HG03175 (cell line): ENCODE data around the gene PBX1.

Experiments
- ATAC-seq: cut with Tn5 transposase; IDR thresholded peaks from one replicate; pipeline ENCODE4 v1.9.1; 2021; ENCODE audit warnings: mild to moderate bottlenecking, moderate library complexity; ENCODE audit not compliant: unreplicated experiment

The PBX1 gene

GRCh38 chr1:164801246-164801731 is 242.3 kb downstream of the PBX1 start:
- no peak for ATAC-seq

- no peak for ATAC-seq
These were observed 243.0 kb downstream of the PBX1 start for GRCh38 chr1:164801791-164802502.

GRCh38 chr1:164802529-164803282 is 243.7 kb downstream of the PBX1 start:
- no peak for ATAC-seq

GRCh38 chr1:164803366-164803765 is 244.4 kb downstream of the PBX1 start:
- ATAC-seq, result no peak

GRCh38 chr1:164804366-164804765 is 245.4 kb downstream of the PBX1 start:
- ATAC-seq, result no peak

- ATAC-seq, result no peak
These were observed 246.4 kb downstream of the PBX1 start for GRCh38 chr1:164805399-164805798.

GRCh38 chr1:164806531-164806930 is 247.5 kb downstream of the PBX1 start:
- no peak for ATAC-seq

GRCh38 chr1:164813776-164814175 is 254.8 kb downstream of the PBX1 start:
- ATAC-seq, result no peak

GRCh38 chr1:164821648-164822047 is 262.7 kb downstream of the PBX1 start:
- no peak for ATAC-seq

GRCh38 chr1:164823486-164824279 is 264.7 kb downstream of the PBX1 start:
- ATAC-seq, result no peak

GRCh38 chr1:164824542-164824941 is 265.6 kb downstream of the PBX1 start:
- no peak for ATAC-seq

GRCh38 chr1:164830628-164831027 is 271.6 kb downstream of the PBX1 start:
- ATAC-seq, result no peak

GRCh38 chr1:164834641-164835040 is 275.7 kb downstream of the PBX1 start:
- no peak for ATAC-seq

GRCh38 chr1:164836614-164837018 is 277.6 kb downstream of the PBX1 start:
- no peak for ATAC-seq

- no peak for ATAC-seq
These were observed 279.8 kb downstream of the PBX1 start for GRCh38 chr1:164838786-164839185.

- ATAC-seq, result no peak
These were observed 282.0 kb downstream of the PBX1 start for GRCh38 chr1:164840936-164841335.

- ATAC-seq, result no peak
These were observed 282.9 kb downstream of the PBX1 start for GRCh38 chr1:164841702-164842465.

- no peak for ATAC-seq
These were observed 283.9 kb downstream of the PBX1 start for GRCh38 chr1:164842870-164843269.

- ATAC-seq, result no peak
These were observed 284.9 kb downstream of the PBX1 start for GRCh38 chr1:164843743-164844500.
